Neural cell (in vitro differentiated cells): ENCODE measurements around the gene LYRM2. TPM values are rescaled to one million over a fixed set of nuclear protein-coding genes. Genes with fewer than 3 reads are reported as not detected.

ENCODE experiments used
- H2AFZ ChIP-seq: fragments of 200-600, 300-800 bp; sonication (generic), shearing (Covaris generic); 2 replicates; pipeline ENCODE4 v1.6.0; 2014; ENCODE audit warnings: low read depth, mild to moderate bottlenecking, antibody characterized with exemption, low read length, moderate library complexity
- H3F3A ChIP-seq: fragments of 200-600 bp; shearing (Covaris generic); 2 replicates; pipeline ENCODE4 v1.6.1; 2016; ENCODE audit warnings: mild to moderate bottlenecking, moderate library complexity, mixed read lengths, antibody characterized with exemption, low read length; ENCODE audit not compliant: insufficient read depth, poor library complexity, severe bottlenecking
- H3K27ac ChIP-seq: fragments of 200-600, 300-800 bp; sonication (generic), shearing (Covaris generic); 2 replicates; pipeline ENCODE4 v1.5.1; 2014; ENCODE audit warnings: mild to moderate bottlenecking, low read length, moderate library complexity
- H3K27me3 ChIP-seq: fragments of 300-800, 200-600 bp; sonication (generic), shearing (Covaris generic); 2 replicates; pipeline ENCODE4 v1.6.0; 2014; ENCODE audit warnings: mild to moderate bottlenecking, low read depth, low read length, moderate library complexity; ENCODE audit not compliant: insufficient read depth
- H3K36me3 ChIP-seq: fragments of 300-800, 200-600 bp; sonication (generic), shearing (Covaris generic); 2 replicates; pipeline ENCODE4 v1.5.1; 2014; ENCODE audit warnings: mild to moderate bottlenecking, antibody characterized with exemption, low read length, moderate library complexity; ENCODE audit not compliant: insufficient read depth
- H3K4me2 ChIP-seq: fragments of 300-800, 200-600 bp; sonication (generic), shearing (Covaris generic); 2 replicates; pipeline ENCODE4 v1.6.0; 2014; ENCODE audit warnings: mild to moderate bottlenecking, low read length
- H3K4me3 ChIP-seq: fragments of 300-800, 200-600 bp; sonication (generic), shearing (Covaris generic); 2 replicates; pipeline ENCODE4 v1.5.1; 2014; ENCODE audit warnings: mild to moderate bottlenecking, low read length, moderate library complexity
- H3K79me2 ChIP-seq: fragments of 200-600 bp; shearing (Covaris generic); replicated peaks from 2 replicates; pipeline ENCODE4 v1.6.0; 2014; ENCODE audit warnings: mild to moderate bottlenecking, low read length, moderate library complexity; ENCODE audit not compliant: insufficient read depth
- H3K9ac ChIP-seq: fragments of 300-800, 200-600 bp; sonication (generic), shearing (Covaris generic); 2 replicates; pipeline ENCODE4 v1.6.1; 2016; ENCODE audit warnings: mild to moderate bottlenecking, low read length, mixed read lengths
- H3K9me2 ChIP-seq: fragments of 200-600 bp; shearing (Covaris generic); 2 replicates; pipeline ENCODE4 v1.6.1; 2016; ENCODE audit warnings: mild to moderate bottlenecking, low read length, mixed read lengths; ENCODE audit not compliant: insufficient read depth
- H3K9me3 ChIP-seq: fragments of 200-600, 300-800 bp; sonication (generic), shearing (Covaris generic); 2 replicates; pipeline ENCODE4 v1.6.1; 2016; ENCODE audit warnings: mild to moderate bottlenecking, mixed run types, low read length, moderate library complexity, mixed read lengths
- H4K20me1 ChIP-seq: fragments of 200-600 bp; shearing (Covaris generic); 2 replicates; pipeline ENCODE4 v1.6.1; 2016; ENCODE audit warnings: mild to moderate bottlenecking, mixed run types; ENCODE audit not compliant: insufficient read depth
- CTCF ChIP-seq: fragments of 450-650 bp; IDR thresholded peaks from 2 replicates; pipeline ENCODE4 v1.5.1; 2014; ENCODE audit warnings: antibody characterized with exemption, mild to moderate bottlenecking, moderate library complexity; ENCODE audit not compliant: poor library complexity, severe bottlenecking
- EP300 ChIP-seq: fragments of 450-650 bp; conservative IDR thresholded peaks from 2 replicates; pipeline ENCODE4 v1.6.1; 2014; ENCODE audit warnings: antibody characterized with exemption, mild to moderate bottlenecking, moderate library complexity; ENCODE audit not compliant: poor library complexity, severe bottlenecking
- EZH2 ChIP-seq: fragments of 200-600, 300-800 bp; shearing (Covaris generic), sonication (generic); IDR thresholded peaks from 2 replicates; pipeline ENCODE4 v1.6.1; 2014; ENCODE audit warnings: antibody characterized with exemption, low read length, borderline replicate concordance, mild to moderate bottlenecking; ENCODE audit not compliant: insufficient read depth, poor library complexity, severe bottlenecking
- MXI1 ChIP-seq: fragments of 450-650 bp; conservative IDR thresholded peaks from 2 replicates; pipeline ENCODE4 v1.6.1; 2014; ENCODE audit warnings: antibody characterized with exemption, mild to moderate bottlenecking; ENCODE audit not compliant: poor library complexity, severe bottlenecking
- POLR2AphosphoS5 ChIP-seq: IDR thresholded peaks from 2 replicates; pipeline ENCODE4 v1.6.1; 2012
- RAD21 ChIP-seq: fragments of 450-650 bp; conservative IDR thresholded peaks from 2 replicates; pipeline ENCODE4 v1.6.1; 2014; ENCODE audit warnings: antibody characterized with exemption, mild to moderate bottlenecking, moderate library complexity
- SMC3 ChIP-seq: fragments of 450-650 bp; conservative IDR thresholded peaks from 2 replicates; pipeline ENCODE4 v1.6.1; 2014; ENCODE audit warnings: antibody characterized with exemption, mild to moderate bottlenecking, moderate library complexity; ENCODE audit not compliant: poor library complexity
- TAF1 ChIP-seq: IDR thresholded peaks from 2 replicates; pipeline ENCODE4 v1.6.1; 2012; ENCODE audit warnings: low read depth
- polyA plus RNA-seq: library from polyadenylated mRNA; depleted of rRNA; stranded (reverse); fragments of >200 nt; gene quantifications from 2 replicates; pipeline ENCODE4 v1.2.3, GENCODE V29; 2014
- TF ChIP-seq, protein P1 (sequence below): IDR thresholded peaks from 2 replicates; pipeline ENCODE4 v1.6.1; 2012; ENCODE audit warnings: borderline replicate concordance

The LYRM2 gene
- polyA plus RNA-seq, 1 donor from 2014 or later, result 25.5 TPM

- no peak overlapping the region for H3K4me2 ChIP-seq
- H3K79me2 ChIP-seq, result no peaks in the 10 kb centered on the region
- H3F3A ChIP-seq, result no peaks in the 10 kb centered on the region
- H3K4me3 ChIP-seq, result no peak overlapping the region
- H2AFZ ChIP-seq, result no peak overlapping the region
- H3K9ac ChIP-seq, result no peak overlapping the region
- H3K36me3 ChIP-seq, result no peaks in the 10 kb centered on the region
- no peak overlapping the region for H3K27ac ChIP-seq
- TF ChIP-seq EP300 (no peak), SMC3 (no peak), EZH2 (no peak), POLR2AphosphoS5 (no peak), RAD21 (no peak), CTCF (no peak), MXI1 (no peak), TAF1 (no peak)
- TF ChIP-seq, protein P1, sequence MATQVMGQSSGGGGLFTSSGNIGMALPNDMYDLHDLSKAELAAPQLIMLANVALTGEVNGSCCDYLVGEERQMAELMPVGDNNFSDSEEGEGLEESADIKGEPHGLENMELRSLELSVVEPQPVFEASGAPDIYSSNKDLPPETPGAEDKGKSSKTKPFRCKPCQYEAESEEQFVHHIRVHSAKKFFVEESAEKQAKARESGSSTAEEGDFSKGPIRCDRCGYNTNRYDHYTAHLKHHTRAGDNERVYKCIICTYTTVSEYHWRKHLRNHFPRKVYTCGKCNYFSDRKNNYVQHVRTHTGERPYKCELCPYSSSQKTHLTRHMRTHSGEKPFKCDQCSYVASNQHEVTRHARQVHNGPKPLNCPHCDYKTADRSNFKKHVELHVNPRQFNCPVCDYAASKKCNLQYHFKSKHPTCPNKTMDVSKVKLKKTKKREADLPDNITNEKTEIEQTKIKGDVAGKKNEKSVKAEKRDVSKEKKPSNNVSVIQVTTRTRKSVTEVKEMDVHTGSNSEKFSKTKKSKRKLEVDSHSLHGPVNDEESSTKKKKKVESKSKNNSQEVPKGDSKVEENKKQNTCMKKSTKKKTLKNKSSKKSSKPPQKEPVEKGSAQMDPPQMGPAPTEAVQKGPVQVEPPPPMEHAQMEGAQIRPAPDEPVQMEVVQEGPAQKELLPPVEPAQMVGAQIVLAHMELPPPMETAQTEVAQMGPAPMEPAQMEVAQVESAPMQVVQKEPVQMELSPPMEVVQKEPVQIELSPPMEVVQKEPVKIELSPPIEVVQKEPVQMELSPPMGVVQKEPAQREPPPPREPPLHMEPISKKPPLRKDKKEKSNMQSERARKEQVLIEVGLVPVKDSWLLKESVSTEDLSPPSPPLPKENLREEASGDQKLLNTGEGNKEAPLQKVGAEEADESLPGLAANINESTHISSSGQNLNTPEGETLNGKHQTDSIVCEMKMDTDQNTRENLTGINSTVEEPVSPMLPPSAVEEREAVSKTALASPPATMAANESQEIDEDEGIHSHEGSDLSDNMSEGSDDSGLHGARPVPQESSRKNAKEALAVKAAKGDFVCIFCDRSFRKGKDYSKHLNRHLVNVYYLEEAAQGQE, result no peak
- H4K20me1 ChIP-seq, result no peaks in the 10 kb centered on the region
- no peaks in the 10 kb centered on the region for H3K9me3 ChIP-seq
- H3K9me2 ChIP-seq, result no peaks in the 10 kb centered on the region
- no peaks in the 10 kb centered on the region for H3K27me3 ChIP-seq
These were observed 32.5 kb upstream of the LYRM2 start for GRCh38 chr6:89670935-89671565.

GRCh38 chr6:89669002-89669401 lies 30.5 kb upstream of the LYRM2 start:
- Histone ChIP-seq H3K27ac (no peak overlapping the region), H3K4me3 (no peak overlapping the region), H4K20me1 (no peaks in the 10 kb centered on the region), H3K9me3 (no peaks in the 10 kb centered on the region), H2AFZ (no peak overlapping the region), H3K9me2 (no peaks in the 10 kb centered on the region), H3K79me2 (no peaks in the 10 kb centered on the region), H3K27me3 (no peaks in the 10 kb centered on the region), H3F3A (no peaks in the 10 kb centered on the region), H3K9ac (no peak overlapping the region), H3K36me3 (no peaks in the 10 kb centered on the region), H3K4me2 (no peak overlapping the region)
- TF ChIP-seq CTCF (no peak), EZH2 (no peak), TAF1 (no peak), SMC3 (no peak), MXI1 (no peak), EP300 (no peak), RAD21 (no peak), POLR2AphosphoS5 (no peak)
